Measurements from ENCODE around the gene GRIN1.

Gene GRIN1

DNA sequence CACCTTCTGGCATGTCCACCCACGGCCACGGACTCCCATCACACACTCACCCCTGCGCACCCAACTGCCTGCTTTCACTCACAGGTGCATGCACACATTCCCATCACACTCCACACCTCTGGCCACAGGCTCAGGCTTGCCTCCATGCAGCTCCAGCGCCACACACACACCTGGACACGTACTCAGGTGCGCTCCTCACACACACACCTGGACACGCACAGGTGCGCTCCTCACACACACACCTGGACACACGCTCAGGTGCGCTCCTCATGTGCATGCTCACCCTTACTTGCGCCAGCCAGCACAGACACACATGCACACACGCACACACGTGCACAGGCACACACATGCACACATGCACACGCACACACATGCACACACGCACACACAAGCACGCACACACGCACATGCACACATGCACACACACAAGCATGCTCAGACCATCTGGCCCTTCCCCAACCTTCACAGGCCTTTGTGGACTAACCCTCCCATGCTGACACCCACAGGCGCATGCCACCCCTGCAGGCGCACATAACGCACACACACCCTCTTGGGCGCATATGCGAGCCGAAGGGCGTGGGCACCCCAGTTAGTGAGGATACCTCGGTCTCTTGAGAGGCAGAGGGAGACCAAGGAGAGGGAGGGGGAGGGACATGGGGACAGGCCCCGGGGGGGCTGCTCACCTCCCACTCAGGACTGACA is 8.3 kb downstream of the GRIN1 start:
- CTCF ChIA-PET: no interaction called here
- TF ChIP-seq FOXM1 (IDR thresholded peaks at IDR 0.05; ENCODE audit: borderline replicate concordance) (no peak), SP1 (IDR thresholded peaks at IDR 0.05) (no peak), HDGF (IDR thresholded peaks at IDR 0.05; ENCODE audit: borderline replicate concordance) (no peak), CTBP1 (IDR thresholded peaks at IDR 0.05; ENCODE audit: borderline replicate concordance) (no peak), L3MBTL2 (conservative IDR thresholded peaks at IDR 0.05) (no peak), TARDBP (IDR thresholded peaks at IDR 0.05) (no peak), ARNT (IDR thresholded peaks at IDR 0.05) (no peak), LEF1 (IDR thresholded peaks at IDR 0.05; ENCODE audit: borderline replicate concordance) (no peak), NFRKB (IDR thresholded peaks at IDR 0.05) (no peak), FOXA1 (IDR thresholded peaks at IDR 0.05) (no peak), ELF4 (IDR thresholded peaks at IDR 0.05) (no peak), SUZ12 (IDR thresholded peaks at IDR 0.05) (no peak), ZNF384 (IDR thresholded peaks at IDR 0.05) (no peak), BHLHE40 (IDR thresholded peaks at IDR 0.05; ENCODE audit: borderline replicate concordance) (no peak), FOXK2 (IDR thresholded peaks at IDR 0.05) (no peak)
- TF ChIP-seq, protein P1, sequence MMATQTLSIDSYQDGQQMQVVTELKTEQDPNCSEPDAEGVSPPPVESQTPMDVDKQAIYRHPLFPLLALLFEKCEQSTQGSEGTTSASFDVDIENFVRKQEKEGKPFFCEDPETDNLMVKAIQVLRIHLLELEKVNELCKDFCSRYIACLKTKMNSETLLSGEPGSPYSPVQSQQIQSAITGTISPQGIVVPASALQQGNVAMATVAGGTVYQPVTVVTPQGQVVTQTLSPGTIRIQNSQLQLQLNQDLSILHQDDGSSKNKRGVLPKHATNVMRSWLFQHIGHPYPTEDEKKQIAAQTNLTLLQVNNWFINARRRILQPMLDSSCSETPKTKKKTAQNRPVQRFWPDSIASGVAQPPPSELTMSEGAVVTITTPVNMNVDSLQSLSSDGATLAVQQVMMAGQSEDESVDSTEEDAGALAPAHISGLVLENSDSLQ (IDR thresholded peaks at IDR 0.05): no peak
- POLR2A ChIA-PET: interaction anchor here (2.5 kb wide), 1 partner anchor 17 kb away, joined by 9 read pairs; no protein-coding TSS in a partner anchor
- DNase-seq (ENCODE audit: extremely low spot score): no peak

DNA sequence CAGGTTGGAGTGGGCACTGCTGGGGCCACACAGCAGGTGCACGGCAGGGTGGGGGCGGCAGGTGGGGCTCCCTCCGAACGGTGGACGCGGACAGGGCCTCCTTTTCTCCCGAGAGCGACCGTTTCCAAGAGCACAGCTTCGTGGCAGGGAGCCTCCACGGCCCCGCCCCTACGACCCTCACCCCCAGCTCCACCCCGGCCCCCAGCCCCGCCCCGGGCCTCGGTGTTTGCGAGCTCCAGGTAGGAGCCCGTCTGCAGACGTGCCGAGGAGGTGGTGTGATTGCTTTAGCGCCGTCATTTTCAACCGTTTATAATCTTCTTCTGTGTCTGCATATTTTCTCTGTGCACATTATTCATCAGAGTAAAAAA is 8.8 kb downstream of the GRIN1 start:
- CTCF ChIA-PET: no interaction called here
- TF ChIP-seq LEF1 (IDR thresholded peaks at IDR 0.05; ENCODE audit: borderline replicate concordance): no peak
- TF ChIP-seq FOXK2 (IDR thresholded peaks at IDR 0.05): no peak
- no peak for TF ChIP-seq SUZ12 (IDR thresholded peaks at IDR 0.05)
- no peak for TF ChIP-seq NFRKB (IDR thresholded peaks at IDR 0.05)
- no peak for TF ChIP-seq ELF4 (IDR thresholded peaks at IDR 0.05)
- TF ChIP-seq SP1 (IDR thresholded peaks at IDR 0.05): no peak
- TF ChIP-seq BHLHE40 (IDR thresholded peaks at IDR 0.05; ENCODE audit: borderline replicate concordance): no peak
- TF ChIP-seq, protein P1 (IDR thresholded peaks at IDR 0.05): no peak
- TF ChIP-seq L3MBTL2 (conservative IDR thresholded peaks at IDR 0.05): no peak
- no peak for TF ChIP-seq HDGF (IDR thresholded peaks at IDR 0.05; ENCODE audit: borderline replicate concordance)
- no peak for TF ChIP-seq ZNF384 (IDR thresholded peaks at IDR 0.05)
- no peak for DNase-seq (ENCODE audit: extremely low spot score)
- POLR2A ChIA-PET: interaction anchor here (2.5 kb wide), 1 partner anchor 18 kb away, joined by 9 read pairs; no protein-coding TSS in a partner anchor

DNA sequence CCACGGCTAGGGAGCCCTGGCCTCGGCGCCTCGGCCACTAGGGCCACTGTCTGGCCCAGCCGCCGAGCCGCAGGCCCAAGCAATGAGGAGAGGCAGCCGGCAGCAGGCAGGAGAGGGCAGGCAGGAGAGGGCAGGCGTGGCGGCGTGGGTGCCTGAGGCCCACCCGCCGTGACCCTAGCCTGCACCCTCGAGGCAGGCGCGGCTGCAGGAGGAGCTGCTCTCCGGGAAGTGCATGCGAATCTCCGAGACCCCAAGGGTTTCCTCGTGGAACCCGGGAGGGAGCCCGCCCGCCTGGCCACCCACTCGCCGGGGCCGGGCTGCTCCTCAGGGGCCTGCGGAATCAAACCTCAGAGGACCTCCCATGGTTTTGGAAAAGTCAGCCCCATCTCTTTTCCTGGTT is 9.3 kb downstream of the GRIN1 start:
- CTCF ChIA-PET: no interaction called here
- POLR2A ChIA-PET: interaction anchor here (3.4 kb wide), 1 partner anchor 18 kb away, joined by 57 read pairs; no protein-coding TSS in a partner anchor
- TF ChIP-seq SP1 (IDR thresholded peaks at IDR 0.05) (no peak), ZNF384 (IDR thresholded peaks at IDR 0.05) (no peak), FOXM1 (IDR thresholded peaks at IDR 0.05; ENCODE audit: borderline replicate concordance) (no peak), HDGF (IDR thresholded peaks at IDR 0.05; ENCODE audit: borderline replicate concordance) (no peak), L3MBTL2 (conservative IDR thresholded peaks at IDR 0.05) (no peak), NFRKB (IDR thresholded peaks at IDR 0.05) (no peak), ELF4 (IDR thresholded peaks at IDR 0.05) (no peak), FOXA1 (IDR thresholded peaks at IDR 0.05) (no peak), LEF1 (IDR thresholded peaks at IDR 0.05; ENCODE audit: borderline replicate concordance) (no peak), CTBP1 (IDR thresholded peaks at IDR 0.05; ENCODE audit: borderline replicate concordance) (no peak)
- DNase-seq (ENCODE audit: extremely low spot score): no peak

DNA sequence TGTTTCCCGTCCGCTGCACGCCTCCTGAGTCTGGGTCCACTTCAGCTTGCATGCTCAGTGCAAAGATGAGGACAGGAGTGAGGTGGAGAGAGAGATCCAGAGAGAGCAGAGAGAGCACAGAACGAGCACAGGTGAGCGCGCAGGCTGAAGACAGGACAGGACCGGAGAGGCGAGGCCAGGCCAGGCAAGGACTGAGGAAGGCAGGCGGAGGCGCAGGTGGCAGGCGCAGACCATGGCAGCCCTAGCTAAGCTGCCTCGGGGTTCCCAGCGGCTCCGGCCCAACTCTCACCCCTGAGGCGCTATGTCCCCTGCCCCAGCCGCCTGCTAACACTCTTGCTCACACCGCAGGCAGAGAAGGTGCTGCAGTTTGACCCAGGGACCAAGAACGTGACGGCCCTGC is 9.7 kb downstream of the GRIN1 start:
- no peak for DNase-seq (ENCODE audit: extremely low spot score)
- TF ChIP-seq, protein P1 (IDR thresholded peaks at IDR 0.05): no peak
- no peak for TF ChIP-seq SUZ12 (IDR thresholded peaks at IDR 0.05)
- no peak for TF ChIP-seq ELF4 (IDR thresholded peaks at IDR 0.05)
- TF ChIP-seq FOXM1 (IDR thresholded peaks at IDR 0.05; ENCODE audit: borderline replicate concordance): no peak
- TF ChIP-seq ARNT (IDR thresholded peaks at IDR 0.05): no peak
- TF ChIP-seq BHLHE40 (IDR thresholded peaks at IDR 0.05; ENCODE audit: borderline replicate concordance): no peak
- no peak for TF ChIP-seq SP1 (IDR thresholded peaks at IDR 0.05)
- no peak for TF ChIP-seq FOXA1 (IDR thresholded peaks at IDR 0.05)
- ChIA-PET CTCF (no interaction called here), POLR2A (interaction anchor here (1.1 to 3.4 kb wide), 4 partner anchors 18 to 46 kb away, joined by 3 to 57 read pairs (median 16); partner anchors contain the start of genes ANAPC2 and SSNA1)

DNA sequence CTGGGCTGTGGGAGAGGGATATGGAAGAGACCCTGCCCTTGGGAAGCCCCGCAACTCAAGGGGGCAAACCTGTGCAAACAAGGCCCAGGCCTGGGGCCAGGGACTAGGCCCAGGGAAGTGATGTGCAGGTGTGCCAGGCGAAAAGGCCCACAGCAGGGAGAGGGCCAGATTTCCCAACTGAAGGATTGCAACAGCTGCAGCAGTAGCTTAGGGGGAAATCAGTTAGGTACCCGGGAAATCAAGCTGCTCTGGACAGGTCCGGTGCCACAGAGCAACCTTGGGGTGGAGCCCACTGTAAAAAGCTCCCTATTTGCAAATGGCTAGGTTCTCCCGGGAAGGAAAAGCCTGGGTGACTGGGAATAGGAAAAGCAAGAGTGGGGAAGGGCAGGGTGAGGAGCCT is 10.4 kb downstream of the GRIN1 start:
- POLR2A ChIA-PET: interaction anchor here (0.6 to 3.4 kb wide), 8 partner anchors 19 to 91 kb away, joined by 3 to 57 read pairs (median 10); partner anchors contain the start of genes ANAPC2, MAN1B1, SSNA1 and TUBB4B
- TF ChIP-seq ELF4 (IDR thresholded peaks at IDR 0.05): no peak
- TF ChIP-seq HDGF (IDR thresholded peaks at IDR 0.05; ENCODE audit: borderline replicate concordance): no peak
- TF ChIP-seq L3MBTL2 (conservative IDR thresholded peaks at IDR 0.05): no peak
- no peak for TF ChIP-seq FOXK2 (IDR thresholded peaks at IDR 0.05)
- TF ChIP-seq TARDBP (IDR thresholded peaks at IDR 0.05): no peak
- no peak for TF ChIP-seq SUZ12 (IDR thresholded peaks at IDR 0.05)
- TF ChIP-seq SP1 (IDR thresholded peaks at IDR 0.05): no peak
- TF ChIP-seq ARNT (IDR thresholded peaks at IDR 0.05): no peak
- no peak for TF ChIP-seq ZNF384 (IDR thresholded peaks at IDR 0.05)
- no peak for TF ChIP-seq FOXM1 (IDR thresholded peaks at IDR 0.05; ENCODE audit: borderline replicate concordance)
- TF ChIP-seq, protein P1 (IDR thresholded peaks at IDR 0.05): no peak
- no peak for TF ChIP-seq LEF1 (IDR thresholded peaks at IDR 0.05; ENCODE audit: borderline replicate concordance)
- CTCF ChIA-PET: interaction anchor here (0.6 to 1.3 kb wide), 3 partner anchors 19 to 87 kb away, joined by 3 to 4 read pairs (median 3); no protein-coding TSS in a partner anchor
- DNase-seq (ENCODE audit: extremely low spot score): no peak
